Esophagus squamous epithelium (tissue), 5 donors: ENCODE data around the gene KLRG1. TPM values are rescaled to one million over a fixed set of nuclear protein-coding genes. Genes with fewer than 3 reads are reported as not detected.

ENCODE experiments used
- DNase-seq: peaks from one replicate; lab custom pipeline; 2025; lab: John Stamatoyannopoulos, UW
- H3K27ac ChIP-seq, 4 donors: fragments of 200-600 bp; sonication (generic); one replicate each; pipeline ENCODE4 v1.5.1; 2016 to 2019; ENCODE audit warnings: mild to moderate bottlenecking in 1 of 4
- H3K27me3 ChIP-seq, 4 donors: fragments of 200-600 bp; sonication (generic); 1 replicate in 3 of 4; 2 replicates in 1 of 4; pipeline versions ENCODE4 v1.5.1 to v1.6.0; 2017 to 2021; ENCODE audit warnings: antibody characterized with exemption in 1 of 4
- H3K36me3 ChIP-seq, 3 donors: fragments of 200-600 bp; sonication (generic); one replicate each; pipeline ENCODE4 v1.5.1; 2016 to 2019
- H3K4me1 ChIP-seq, 3 donors: fragments of 200-600 bp; sonication (generic); one replicate each; pipeline ENCODE4 v1.5.1; 2017 to 2019
- H3K4me3 ChIP-seq, 4 donors: fragments of 200-600 bp; sonication (generic); 1 replicate in 3 of 4; 2 replicates in 1 of 4; pipeline ENCODE4 v1.5.1; 2016 to 2019; ENCODE audit warnings: mild to moderate bottlenecking in 2 of 4, moderate library complexity in 1 of 4
- H3K9me3 ChIP-seq, 3 donors: fragments of 200-600 bp; sonication (generic); one replicate each; pipeline ENCODE4 v1.5.1; 2016 to 2019
- POLR2A ChIP-seq, 4 donors: fragments of 450-650 bp; IDR thresholded peaks; one replicate each; pipeline ENCODE4 v1.6.1; 2017; ENCODE audit warnings: antibody characterized with exemption in 4 of 4, mild to moderate bottlenecking in 4 of 4, moderate library complexity in 3 of 4
- WGBS, 2 donors: methylation state at CpG; one replicate each; pipeline ENCODE4 v1.1.5; 2018; 5-methylcytosine and 5-hydroxymethylcytosine counted together
- intact Hi-C: fragments of 100-400 bp; cut with DNase I; formaldehyde crosslinking; loops from one replicate; pipeline ENCODE4 v1.15.0; 2022
- total RNA-seq, 4 donors: library from RNA; depleted of rRNA; stranded (reverse); fragments of >200 nt; gene quantifications; one replicate each; pipeline ENCODE4 v1.1.0, GENCODE V29; 2016
- TF ChIP-seq, protein P1 (sequence below), 6 experiments: fragments of 450-650 bp in 4 of 6; fragments of 200-600 bp in 2 of 6; sonication (generic) in 2 of 6; IDR thresholded peaks; one replicate each; pipeline ENCODE4 v1.5.1; 2016 to 2019; ENCODE audit warnings: antibody characterized with exemption in 6 of 6, mild to moderate bottlenecking in 4 of 6, moderate library complexity in 4 of 6
- donor health status: DM: yes; HTN: yes; CAD: no.

The KLRG1 gene
- total RNA-seq, 4 donors from 2014 or later: 0.48 to 2.7 (median 0.75) TPM

DNA sequence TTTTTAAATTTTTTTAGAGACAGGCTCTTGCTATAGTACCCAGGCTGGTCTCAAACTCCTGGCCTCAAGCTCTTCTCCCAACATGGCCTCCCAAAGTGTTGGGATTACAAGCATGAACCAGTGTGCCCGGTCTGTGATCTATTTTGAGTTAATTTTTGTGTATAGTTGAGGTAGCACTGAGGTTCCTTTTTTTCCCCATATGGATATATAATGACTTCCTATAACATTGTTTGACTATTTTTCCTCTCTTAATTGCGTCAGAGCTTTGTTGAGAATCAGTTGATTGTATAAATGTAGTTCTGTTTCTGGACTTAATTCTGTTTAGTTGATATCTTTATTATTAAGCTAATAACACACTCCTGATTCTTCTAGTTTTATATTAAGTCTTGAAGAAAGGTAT lies 31.3 kb upstream of the KLRG1 start:
- DNase-seq: no peak
- no peaks in the 10 kb centered on the region for H3K9me3 ChIP-seq
- WGBS, 2 donors: 59 to 68% methylated on average over 2 of the region's 2 CpGs
- intact Hi-C loops: loop anchor here (10.0 kb wide), 1 partner anchor 77 kb away; no protein-coding TSS in a partner anchor
- no peak overlapping the region for H3K27ac ChIP-seq
- H3K27me3 ChIP-seq: no peaks in the 10 kb centered on the region
- H3K4me3 ChIP-seq: no peak overlapping the region
- TF ChIP-seq, protein P1, sequence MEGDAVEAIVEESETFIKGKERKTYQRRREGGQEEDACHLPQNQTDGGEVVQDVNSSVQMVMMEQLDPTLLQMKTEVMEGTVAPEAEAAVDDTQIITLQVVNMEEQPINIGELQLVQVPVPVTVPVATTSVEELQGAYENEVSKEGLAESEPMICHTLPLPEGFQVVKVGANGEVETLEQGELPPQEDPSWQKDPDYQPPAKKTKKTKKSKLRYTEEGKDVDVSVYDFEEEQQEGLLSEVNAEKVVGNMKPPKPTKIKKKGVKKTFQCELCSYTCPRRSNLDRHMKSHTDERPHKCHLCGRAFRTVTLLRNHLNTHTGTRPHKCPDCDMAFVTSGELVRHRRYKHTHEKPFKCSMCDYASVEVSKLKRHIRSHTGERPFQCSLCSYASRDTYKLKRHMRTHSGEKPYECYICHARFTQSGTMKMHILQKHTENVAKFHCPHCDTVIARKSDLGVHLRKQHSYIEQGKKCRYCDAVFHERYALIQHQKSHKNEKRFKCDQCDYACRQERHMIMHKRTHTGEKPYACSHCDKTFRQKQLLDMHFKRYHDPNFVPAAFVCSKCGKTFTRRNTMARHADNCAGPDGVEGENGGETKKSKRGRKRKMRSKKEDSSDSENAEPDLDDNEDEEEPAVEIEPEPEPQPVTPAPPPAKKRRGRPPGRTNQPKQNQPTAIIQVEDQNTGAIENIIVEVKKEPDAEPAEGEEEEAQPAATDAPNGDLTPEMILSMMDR (IDR thresholded peaks at IDR 0.05): no peak
- TF ChIP-seq POLR2A (IDR thresholded peaks at IDR 0.05): no peak
- no peaks in the 10 kb centered on the region for H3K4me1 ChIP-seq
- no peaks in the 10 kb centered on the region for H3K36me3 ChIP-seq

DNA sequence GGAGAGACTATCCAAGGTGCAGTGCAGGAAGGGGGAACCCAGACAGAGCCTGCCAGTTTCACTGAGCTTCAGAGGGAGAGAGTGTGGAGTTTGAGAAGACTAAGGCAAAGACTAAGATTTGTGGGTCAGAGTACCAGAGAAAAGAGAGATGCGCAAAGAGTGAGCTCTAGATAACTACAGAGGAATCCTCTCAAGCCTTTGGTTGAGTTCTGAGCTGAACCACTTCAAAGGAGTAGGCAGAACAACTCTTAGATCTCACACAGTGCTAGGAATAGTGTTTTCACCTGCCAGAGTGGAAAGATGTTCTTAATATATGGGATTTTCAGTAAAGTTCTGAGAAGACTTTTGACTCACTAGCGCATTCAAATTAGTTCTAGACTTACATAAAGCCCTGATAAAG lies 29.2 kb upstream of the KLRG1 start:
- Histone ChIP-seq H3K9me3 (no peaks in the 10 kb centered on the region), H3K27ac (no peak overlapping the region), H3K4me1 (no peaks in the 10 kb centered on the region), H3K36me3 (no peaks in the 10 kb centered on the region), H3K4me3 (no peak overlapping the region), H3K27me3 (no peaks in the 10 kb centered on the region)
- 92 to 94% methylated on average over 2 of the region's 2 CpGs for WGBS, 2 donors
- intact Hi-C loops: no loop called here
- no peak for TF ChIP-seq POLR2A (IDR thresholded peaks at IDR 0.05)
- TF ChIP-seq, protein P1 (IDR thresholded peaks at IDR 0.05): no peak
- no peak for DNase-seq

DNA sequence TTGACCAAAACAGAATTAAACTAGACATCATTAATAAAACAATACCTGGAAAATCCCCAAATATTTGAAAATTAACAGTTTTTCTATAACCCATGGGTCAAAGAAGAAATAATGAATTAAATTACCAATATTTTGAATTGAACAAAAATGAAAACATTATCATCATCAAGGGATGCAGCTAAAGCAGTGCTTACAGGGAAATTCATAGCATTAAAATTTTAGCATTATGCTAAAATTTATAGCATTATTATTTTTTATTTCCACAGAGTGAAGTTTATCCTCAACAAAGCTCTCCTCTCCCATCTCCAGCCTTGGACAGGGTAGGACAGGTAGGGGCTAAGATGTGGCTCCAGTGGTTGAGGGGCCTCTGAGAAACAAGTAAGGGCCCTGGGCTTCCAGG lies 20.6 kb upstream of the KLRG1 start:
- no peaks in the 10 kb centered on the region for H3K36me3 ChIP-seq
- no peak for DNase-seq
- intact Hi-C loops: no loop called here
- no peaks in the 10 kb centered on the region for H3K27me3 ChIP-seq
- no peak overlapping the region for H3K4me3 ChIP-seq
- no peaks in the 10 kb centered on the region for H3K4me1 ChIP-seq
- H3K27ac ChIP-seq: no peak overlapping the region
- H3K9me3 ChIP-seq: peaks cover 4 to 31% (median 14%) of the 10 kb centered on the region in 3 donors
- TF ChIP-seq, protein P1 (IDR thresholded peaks at IDR 0.05): no peak

DNA sequence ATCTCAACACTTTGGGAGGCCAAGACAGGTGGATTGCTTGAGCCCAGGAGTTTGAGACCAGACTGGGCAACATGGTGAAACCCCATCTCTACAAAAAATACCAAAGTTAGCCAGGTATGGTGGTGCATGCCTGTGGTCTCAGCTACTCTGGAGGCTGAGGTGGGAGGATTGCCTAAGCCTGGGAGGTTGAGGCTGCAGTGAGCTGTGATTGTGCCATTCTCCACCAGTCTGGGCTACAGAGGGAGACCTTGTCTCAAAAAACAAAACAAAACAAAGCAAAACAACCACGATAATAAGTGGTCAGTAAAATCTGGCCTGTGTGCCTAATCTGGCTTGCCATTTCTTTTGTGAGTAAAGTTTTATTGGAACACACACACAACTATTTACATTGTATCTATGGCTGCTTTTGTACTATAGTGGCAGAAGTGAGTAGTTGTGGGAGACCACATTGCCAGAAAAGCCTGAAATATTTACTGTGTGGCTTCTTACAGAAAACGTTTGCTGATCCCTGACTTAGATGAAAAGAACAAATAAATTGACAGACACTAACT lies 19.4 kb upstream of the KLRG1 start:
- no peak overlapping the region for H3K27ac ChIP-seq
- no peaks in the 10 kb centered on the region for H3K27me3 ChIP-seq
- TF ChIP-seq, protein P1 (IDR thresholded peaks at IDR 0.05): no peak
- no peak for TF ChIP-seq POLR2A (IDR thresholded peaks at IDR 0.05)
- intact Hi-C loops: no loop called here
- H3K9me3 ChIP-seq: peaks cover 4 to 31% (median 14%) of the 10 kb centered on the region in 3 donors
- H3K36me3 ChIP-seq: no peaks in the 10 kb centered on the region
- H3K4me1 ChIP-seq: no peaks in the 10 kb centered on the region
- DNase-seq: no peak
- 33 to 57% methylated on average over 2 of the region's 2 CpGs for WGBS, 2 donors
- H3K4me3 ChIP-seq: no peak overlapping the region

DNA sequence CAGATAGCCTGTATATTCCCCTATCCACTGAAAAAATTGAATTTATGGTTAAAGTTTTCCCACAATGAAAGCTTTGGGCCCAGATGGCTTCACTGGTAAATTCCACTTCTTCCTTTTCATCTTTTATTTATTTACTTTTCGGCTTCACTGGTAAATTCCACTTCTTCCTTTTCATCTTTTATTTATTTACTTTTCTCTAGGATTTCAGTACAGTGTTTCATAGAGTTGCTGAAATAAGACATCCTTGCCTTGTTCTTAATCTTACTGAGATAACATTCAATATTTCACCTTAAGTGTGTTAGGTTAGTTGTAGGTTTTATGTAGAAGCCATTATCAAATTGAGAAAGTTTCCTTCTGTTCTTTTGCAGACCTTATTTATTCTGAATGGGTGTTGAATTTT lies 18.9 kb upstream of the KLRG1 start:
- H3K27ac ChIP-seq: no peak overlapping the region
- H3K4me1 ChIP-seq: no peaks in the 10 kb centered on the region
- TF ChIP-seq POLR2A (IDR thresholded peaks at IDR 0.05): no peak
- TF ChIP-seq, protein P1 (IDR thresholded peaks at IDR 0.05): no peak
- no peak overlapping the region for H3K4me3 ChIP-seq
- H3K36me3 ChIP-seq: no peaks in the 10 kb centered on the region
- intact Hi-C loops: no loop called here
- 48 to 52% methylated on average over 1 of the region's 1 CpG for WGBS, 2 donors
- no peaks in the 10 kb centered on the region for H3K27me3 ChIP-seq
- H3K9me3 ChIP-seq: peaks cover 4 to 31% (median 14%) of the 10 kb centered on the region in 3 donors
- no peak for DNase-seq
